HG03521 (cell line): Measurements from ENCODE around the gene SEC16A.

Source experiments
- ATAC-seq: cut with Tn5 transposase; IDR thresholded peaks from one replicate; pipeline ENCODE4 v1.9.1; 2021; ENCODE audit warnings: mild to moderate bottlenecking, moderate library complexity; ENCODE audit not compliant: unreplicated experiment

SEC16A gene

GRCh38 chr9:136504512-136505348 lies 21.9 kb upstream of the SEC16A start:
- ATAC-seq, result no peak

- ATAC-seq, result no peak
These were observed 20.2 kb upstream of the SEC16A start for GRCh38 chr9:136502940-136503550.

- no peak for ATAC-seq
These were observed 19.4 kb upstream of the SEC16A start for GRCh38 chr9:136502196-136502595.

GRCh38 chr9:136501686-136502085 lies 18.8 kb upstream of the SEC16A start:
- no peak for ATAC-seq

- no peak for ATAC-seq
These were observed 17.4 kb upstream of the SEC16A start for GRCh38 chr9:136499935-136500910.

- ATAC-seq, result no peak
These were observed 16.5 kb upstream of the SEC16A start for GRCh38 chr9:136499071-136499934.

GRCh38 chr9:136497916-136498695 lies 15.3 kb upstream of the SEC16A start:
- no peak for ATAC-seq

- no peak for ATAC-seq
These were observed 14.2 kb upstream of the SEC16A start for GRCh38 chr9:136496801-136497620.

- ATAC-seq, result no peak
These were observed 13.3 kb upstream of the SEC16A start for GRCh38 chr9:136496181-136496580.

- ATAC-seq, result no peak
These were observed 12.5 kb upstream of the SEC16A start for GRCh38 chr9:136495238-136495800.

- ATAC-seq, result no peak
These were observed 11.8 kb upstream of the SEC16A start for GRCh38 chr9:136494531-136495215.

- ATAC-seq, result no peak
These were observed 11.2 kb upstream of the SEC16A start for GRCh38 chr9:136494012-136494411.

- ATAC-seq, result no peak
These were observed 10.7 kb upstream of the SEC16A start for GRCh38 chr9:136493567-136493971.

GRCh38 chr9:136492978-136493522 lies 10.2 kb upstream of the SEC16A start:
- ATAC-seq, result no peak

- no peak for ATAC-seq
These were observed 6.9 kb upstream of the SEC16A start for GRCh38 chr9:136489731-136490130.

GRCh38 chr9:136488247-136489214 lies 5.7 kb upstream of the SEC16A start:
- no peak for ATAC-seq
